Measurements from ENCODE around the gene HEPHL1.
"Not testable (repeated sequence)": the region's sequence is repeated elsewhere in the genome, so short reads cannot be mapped to it uniquely, and the experiment has no call there.

HEPHL1 gene

GRCh38 chr11:94020777-94021481, at the start of gene HEPHL1:
Gene HEPHL1 (plus strand): TSS chr11:94021354. CDS start chr11:94021369, 15 bp downstream.
- no peak for DNase-seq

GRCh38 chr11:93972790-93973189, 48.4 kb upstream of the HEPHL1 start:
- DNase-seq, result no peak

- not testable (repeated sequence) for DNase-seq
Measured at GRCh38 chr11:93973322-93974051, 47.7 kb upstream of the HEPHL1 start.

- no peak for DNase-seq
Measured at GRCh38 chr11:93974759-93975158, 46.4 kb upstream of the HEPHL1 start.

GRCh38 chr11:93976577-93977254, 44.4 kb upstream of the HEPHL1 start:
- not testable (repeated sequence) for DNase-seq

GRCh38 chr11:93983542-93984195, 37.5 kb upstream of the HEPHL1 start:
- DNase-seq, result no peak

GRCh38 chr11:93984196-93984567, 37.0 kb upstream of the HEPHL1 start:
- no peak for DNase-seq

- no peak for DNase-seq
Measured at GRCh38 chr11:93984936-93985335, 36.2 kb upstream of the HEPHL1 start.

- DNase-seq, result no peak
Measured at GRCh38 chr11:93986716-93987115, 34.4 kb upstream of the HEPHL1 start.

- no peak for DNase-seq
Measured at GRCh38 chr11:93988455-93988854, 32.7 kb upstream of the HEPHL1 start.

GRCh38 chr11:93988912-93989311, 32.2 kb upstream of the HEPHL1 start:
- no peak for DNase-seq

- no peak for DNase-seq
Measured at GRCh38 chr11:93993747-93994146, 27.4 kb upstream of the HEPHL1 start.

GRCh38 chr11:93997741-93998140, 23.4 kb upstream of the HEPHL1 start:
- no peak for DNase-seq

GRCh38 chr11:94000659-94001058, 20.5 kb upstream of the HEPHL1 start:
- DNase-seq, result peak; percentile 1

- DNase-seq, result no peak
Measured at GRCh38 chr11:94002226-94002625, 18.9 kb upstream of the HEPHL1 start.

- no peak for DNase-seq
Measured at GRCh38 chr11:94007426-94007825, 13.7 kb upstream of the HEPHL1 start.

GRCh38 chr11:94007906-94008305, 13.2 kb upstream of the HEPHL1 start:
- no peak for DNase-seq

- no peak for DNase-seq
Measured at GRCh38 chr11:94010136-94010535, 11.0 kb upstream of the HEPHL1 start.

- DNase-seq, result no peak
Measured at GRCh38 chr11:94011478-94011877, 9.7 kb upstream of the HEPHL1 start.

- DNase-seq, result no peak
Measured at GRCh38 chr11:94017446-94017845, 3.7 kb upstream of the HEPHL1 start.

GRCh38 chr11:94018721-94019120, 2.4 kb upstream of the HEPHL1 start:
- DNase-seq, result no peak

- DNase-seq, result no peak
Measured at GRCh38 chr11:94023856-94024255, 2.7 kb downstream of the HEPHL1 start.

GRCh38 chr11:94024547-94024946, 3.4 kb downstream of the HEPHL1 start:
- DNase-seq, result no peak
